Omental fat pad (tissue), 4 donors: ENCODE results near the gene ARHGAP5. TPM values are rescaled to one million over a fixed set of nuclear protein-coding genes. Genes with fewer than 3 reads are reported as not detected.

Source experiments
- ATAC-seq: fragments of 150-250 bp; one replicate; pipeline ENCODE4 v1.9.1; 2016; ENCODE audit warnings: mild to moderate bottlenecking, moderate library complexity; ENCODE audit not compliant: low FRiP score
- DNase-seq: peaks from one replicate; pipeline ENCODE4 v3.0.0-alpha.2; 2019; ENCODE audit warnings: low spot score
- CTCF ChIP-seq, 3 donors: fragments of 450-650 bp; IDR thresholded peaks; one replicate each; pipeline ENCODE4 v1.5.1; 2016 to 2017; ENCODE audit warnings: antibody characterized with exemption in 3 of 3, mild to moderate bottlenecking in 3 of 3, moderate library complexity in 2 of 3
- small RNA-seq: library from RNA; depleted of rRNA; stranded (forward); fragments of <200 nt; gene quantifications from one replicate; pipeline ENCODE3, GENCODE V24; 2016
- total RNA-seq, 4 donors: library from RNA; depleted of rRNA; stranded (reverse); fragments of >200 nt; gene quantifications; one replicate each; pipeline ENCODE4 v1.1.0, GENCODE V29; 2016

Gene ARHGAP5
- total RNA-seq, 4 donors from 2014 or later, result 116 to 125 (median 121) TPM

- ATAC-seq (no peak), DNase-seq (no peak)
- no peak for TF ChIP-seq CTCF (IDR thresholded peaks at IDR 0.05)
These were observed 129.4 kb downstream of the ARHGAP5 start for GRCh38 chr14:32206552-32206951.

- ATAC-seq (no peak), DNase-seq (no peak)
- no peak for TF ChIP-seq CTCF (IDR thresholded peaks at IDR 0.05)
These were observed 131.4 kb downstream of the ARHGAP5 start for GRCh38 chr14:32208490-32208889.

Small RNA genes lying within 50 kb of the gene (small RNA-seq; reads per million reads assigned to genes)
- gene RNU6-7 (0.39 reads per million), gene RNU6-8 (not detected)

Other genes with a start within 250 kb of the ARHGAP5 start
- gene RNU6-7, start 124.7 kb downstream of the ARHGAP5 start, total RNA-seq, result not detected
- gene RNU6-8, start 126.0 kb downstream of the ARHGAP5 start, total RNA-seq, result not detected